ENCODE data around the gene TENT4A.

DNA sequence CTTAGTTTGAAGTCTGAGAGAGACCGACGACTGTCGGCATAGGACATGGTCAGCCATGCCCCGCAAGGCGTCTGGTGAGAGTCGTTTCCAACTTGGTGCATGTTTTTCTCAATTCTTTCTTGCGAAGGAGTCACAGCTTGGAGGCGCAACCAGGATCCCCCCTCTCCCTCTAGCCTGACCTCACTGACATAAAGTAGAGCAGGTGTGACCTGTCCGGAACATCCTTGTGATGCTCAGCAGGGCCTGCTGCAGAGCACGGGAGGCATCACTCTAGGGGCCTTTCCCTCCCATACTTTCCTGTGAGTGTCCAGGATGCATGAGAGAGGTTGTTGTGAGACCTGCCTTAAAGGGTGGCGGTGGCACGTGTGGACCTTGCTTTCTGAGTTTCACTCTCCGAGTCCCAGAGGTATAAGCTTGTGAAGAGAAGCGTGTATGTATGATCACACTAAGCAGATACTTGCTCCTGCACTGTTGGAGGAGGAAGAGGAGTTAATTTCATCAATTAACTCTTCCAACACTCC is 5.0 kb downstream of the TENT4A start:
- TF ChIP-seq, protein P1, sequence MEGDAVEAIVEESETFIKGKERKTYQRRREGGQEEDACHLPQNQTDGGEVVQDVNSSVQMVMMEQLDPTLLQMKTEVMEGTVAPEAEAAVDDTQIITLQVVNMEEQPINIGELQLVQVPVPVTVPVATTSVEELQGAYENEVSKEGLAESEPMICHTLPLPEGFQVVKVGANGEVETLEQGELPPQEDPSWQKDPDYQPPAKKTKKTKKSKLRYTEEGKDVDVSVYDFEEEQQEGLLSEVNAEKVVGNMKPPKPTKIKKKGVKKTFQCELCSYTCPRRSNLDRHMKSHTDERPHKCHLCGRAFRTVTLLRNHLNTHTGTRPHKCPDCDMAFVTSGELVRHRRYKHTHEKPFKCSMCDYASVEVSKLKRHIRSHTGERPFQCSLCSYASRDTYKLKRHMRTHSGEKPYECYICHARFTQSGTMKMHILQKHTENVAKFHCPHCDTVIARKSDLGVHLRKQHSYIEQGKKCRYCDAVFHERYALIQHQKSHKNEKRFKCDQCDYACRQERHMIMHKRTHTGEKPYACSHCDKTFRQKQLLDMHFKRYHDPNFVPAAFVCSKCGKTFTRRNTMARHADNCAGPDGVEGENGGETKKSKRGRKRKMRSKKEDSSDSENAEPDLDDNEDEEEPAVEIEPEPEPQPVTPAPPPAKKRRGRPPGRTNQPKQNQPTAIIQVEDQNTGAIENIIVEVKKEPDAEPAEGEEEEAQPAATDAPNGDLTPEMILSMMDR (conservative IDR thresholded peaks at IDR 0.05; ENCODE audit: low read depth, low read length) = no peak
- no peak for TF ChIP-seq EZH2 (IDR thresholded peaks at IDR 0.05; ENCODE audit: borderline replicate concordance, low read depth, low read length, poor library complexity, severe bottlenecking)
